ENCODE results near the gene RNF146. TPM values are rescaled to one million over a fixed set of nuclear protein-coding genes. Genes with fewer than 3 reads are reported as not detected.

RNF146 gene
- total and polyA plus RNA-seq, 2 of the 13 experiments (the other 11 are each of a cell fraction or from before 2014, with no cell fraction given): 18.8 to 27.6 TPM

DNA sequence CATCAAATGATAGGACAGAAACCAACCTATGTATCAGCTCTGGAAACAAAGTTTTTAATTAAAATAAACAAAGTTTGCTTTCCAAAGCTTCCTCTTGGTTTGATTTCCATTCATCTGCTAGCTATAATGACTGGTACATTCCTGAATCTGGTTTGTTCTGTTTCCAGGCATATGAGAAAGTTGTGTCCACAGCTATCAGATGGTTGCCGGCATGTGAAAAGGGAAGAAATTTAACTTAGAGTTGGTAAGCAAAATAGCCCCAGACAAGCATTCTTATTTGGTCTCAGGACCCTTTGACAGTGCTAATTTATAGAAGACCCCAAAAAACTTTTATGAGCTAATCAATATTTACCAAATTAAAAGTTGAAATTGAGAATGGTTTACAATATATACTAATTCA, 3.8 kb upstream of the RNF146 start:
- Histone ChIP-seq H3K9me3 (ENCODE audit: low read length) (no peaks in the 10 kb centered on the region), H3K4me3 (replicated peaks in 1 of 3; ENCODE audit: insufficient read depth in 1 of 3, low read depth in 2 of 3, low read length in 3 of 3) (no peak overlapping the region), H3K79me2 (ENCODE audit: insufficient read depth, low read length) (peaks cover 8% of the 10 kb centered on the region), H4K20me1 (ENCODE audit: insufficient read depth, low read length) (no peaks in the 10 kb centered on the region), H3K27me3 (ENCODE audit: control insufficient read depth in 1 of 2, insufficient read depth in 2 of 2, low read length in 2 of 2) (no peaks in the 10 kb centered on the region; a peak in 1 of 5 replicates), H3K4me1 (ENCODE audit: insufficient read depth, low read length) (peaks cover 14% of the 10 kb centered on the region), H3K27ac (ENCODE audit: extremely low read length, insufficient read depth, low read length) (no peak overlapping the region), H3K36me3 (replicated peaks in 1 of 2; ENCODE audit: control insufficient read depth in 1 of 2, insufficient read depth in 2 of 2, low read length in 2 of 2) (no peaks in the 10 kb centered on the region), H2AFZ (ENCODE audit: low read length) (no peak overlapping the region), H3K4me2 (ENCODE audit: low read depth, low read length) (no peak overlapping the region), H3K9ac (ENCODE audit: insufficient read depth, low read depth, low read length) (no peak overlapping the region)
- WGBS (ENCODE audit: low lambda C conversion rate): 97% methylated on average over 1 of the region's 1 CpG
- ChIA-PET POLR2A (interaction anchor here (0.7 kb wide), 1 partner anchor 463 kb away, joined by 3 read pairs; no protein-coding TSS in a partner anchor), CTCF (ENCODE audit: low intra/inter-chr PET ratio, low total read pairs) (no interaction called here)
- DNase-seq (ENCODE audit: low spot score): no peak
- in situ Hi-C loops (cut with HindIII; ENCODE audit: extremely low pct_ligation_motif_present, low pct_unique_long_range_greater_than_20kb): no loop called here
- intact Hi-C loops (cut with micrococcal nuclease; ENCODE audit: unreplicated experiment): no loop called here
- TF ChIP-seq SALL2 (CRISPR knock-in tag; IDR thresholded peaks at IDR 0.05): no peak
- FAIRE-seq: no peak
- BruUV-seq (replicated peaks): no TSS peak
- no peak for ATAC-seq

DNA sequence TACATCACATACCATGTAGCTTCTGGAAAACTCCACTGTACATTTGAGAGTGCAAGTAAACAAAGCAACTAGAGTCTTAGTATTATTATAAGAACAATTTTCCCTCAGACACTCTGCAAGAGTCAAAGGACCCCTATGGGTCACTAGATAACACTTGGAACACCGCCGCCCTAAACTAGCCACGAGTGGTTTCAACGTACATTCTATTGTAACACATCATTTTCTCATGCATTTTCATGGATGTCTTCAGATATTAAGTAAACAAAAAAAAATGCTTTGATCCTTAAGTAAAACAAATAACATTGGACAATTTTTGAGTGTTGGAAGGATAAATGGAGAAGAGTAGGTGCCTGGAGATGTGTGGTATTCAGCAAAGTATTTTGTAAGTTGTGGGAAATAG, 3.2 kb upstream of the RNF146 start:
- FAIRE-seq (no peak), DNase-seq (ENCODE audit: low spot score) (no peak), ATAC-seq (no peak)
- WGBS (ENCODE audit: low lambda C conversion rate): 42% methylated on average over 4 of the region's 4 CpGs
- no peak overlapping the region for H3K27ac ChIP-seq (ENCODE audit: extremely low read length, insufficient read depth, low read length)
- ChIA-PET POLR2A (no interaction called here), CTCF (ENCODE audit: low intra/inter-chr PET ratio, low total read pairs) (no interaction called here)
- no peak overlapping the region for H3K9ac ChIP-seq (ENCODE audit: insufficient read depth, low read depth, low read length)
- no peak overlapping the region for H3K4me2 ChIP-seq (ENCODE audit: low read depth, low read length)
- peaks cover 13% of the 10 kb centered on the region for H3K79me2 ChIP-seq (ENCODE audit: insufficient read depth, low read length)
- in situ Hi-C loops (cut with HindIII; ENCODE audit: extremely low pct_ligation_motif_present, low pct_unique_long_range_greater_than_20kb) (no loop called here), intact Hi-C loops (cut with micrococcal nuclease; ENCODE audit: unreplicated experiment) (no loop called here)
- no peak overlapping the region for H2AFZ ChIP-seq (ENCODE audit: low read length)
- no peaks in the 10 kb centered on the region for H3K36me3 ChIP-seq (replicated peaks in 1 of 2; ENCODE audit: control insufficient read depth in 1 of 2, insufficient read depth in 2 of 2, low read length in 2 of 2)
- no peak overlapping the region for H3K4me3 ChIP-seq (replicated peaks in 1 of 3; ENCODE audit: insufficient read depth in 1 of 3, low read depth in 2 of 3, low read length in 3 of 3)
- H3K4me1 ChIP-seq (ENCODE audit: insufficient read depth, low read length): peaks cover 14% of the 10 kb centered on the region
- peaks cover 3% of the 10 kb centered on the region; the same call in 1 of the 2 replicates for H4K20me1 ChIP-seq (ENCODE audit: insufficient read depth, low read length)
- no peaks in the 10 kb centered on the region; a peak in 1 of 5 replicates for H3K27me3 ChIP-seq (ENCODE audit: control insufficient read depth in 1 of 2, insufficient read depth in 2 of 2, low read length in 2 of 2)
- no TSS peak for BruUV-seq (replicated peaks)
- H3K9me3 ChIP-seq (ENCODE audit: low read length): no peaks in the 10 kb centered on the region
- no peak for TF ChIP-seq NR2C2 (CRISPR knock-in tag; IDR thresholded peaks at IDR 0.05; ENCODE audit: borderline replicate concordance)
- TF ChIP-seq NFRKB (IDR thresholded peaks at IDR 0.05): no peak
- TF ChIP-seq GZF1 (CRISPR knock-in tag; IDR thresholded peaks at IDR 0.05): no peak
- no peak for TF ChIP-seq SNRNP70 (IDR thresholded peaks at IDR 0.05; ENCODE audit: low read depth, low read length)
- TF ChIP-seq PAF1 (CRISPR knock-in tag; IDR thresholded peaks at IDR 0.05): no peak
- TF ChIP-seq TBL1XR1 (IDR thresholded peaks at IDR 0.05; ENCODE audit: borderline replicate concordance, low read length, partially characterized antibody): no peak
- TF ChIP-seq ATF7 (IDR thresholded peaks at IDR 0.05): no peak
- no peak for TF ChIP-seq ATF7 (CRISPR knock-in tag; IDR thresholded peaks at IDR 0.05)
- TF ChIP-seq, protein P1, sequence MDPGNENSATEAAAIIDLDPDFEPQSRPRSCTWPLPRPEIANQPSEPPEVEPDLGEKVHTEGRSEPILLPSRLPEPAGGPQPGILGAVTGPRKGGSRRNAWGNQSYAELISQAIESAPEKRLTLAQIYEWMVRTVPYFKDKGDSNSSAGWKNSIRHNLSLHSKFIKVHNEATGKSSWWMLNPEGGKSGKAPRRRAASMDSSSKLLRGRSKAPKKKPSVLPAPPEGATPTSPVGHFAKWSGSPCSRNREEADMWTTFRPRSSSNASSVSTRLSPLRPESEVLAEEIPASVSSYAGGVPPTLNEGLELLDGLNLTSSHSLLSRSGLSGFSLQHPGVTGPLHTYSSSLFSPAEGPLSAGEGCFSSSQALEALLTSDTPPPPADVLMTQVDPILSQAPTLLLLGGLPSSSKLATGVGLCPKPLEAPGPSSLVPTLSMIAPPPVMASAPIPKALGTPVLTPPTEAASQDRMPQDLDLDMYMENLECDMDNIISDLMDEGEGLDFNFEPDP (CRISPR knock-in tag; conservative IDR thresholded peaks at IDR 0.05): no peak
- TF ChIP-seq, protein P2, sequence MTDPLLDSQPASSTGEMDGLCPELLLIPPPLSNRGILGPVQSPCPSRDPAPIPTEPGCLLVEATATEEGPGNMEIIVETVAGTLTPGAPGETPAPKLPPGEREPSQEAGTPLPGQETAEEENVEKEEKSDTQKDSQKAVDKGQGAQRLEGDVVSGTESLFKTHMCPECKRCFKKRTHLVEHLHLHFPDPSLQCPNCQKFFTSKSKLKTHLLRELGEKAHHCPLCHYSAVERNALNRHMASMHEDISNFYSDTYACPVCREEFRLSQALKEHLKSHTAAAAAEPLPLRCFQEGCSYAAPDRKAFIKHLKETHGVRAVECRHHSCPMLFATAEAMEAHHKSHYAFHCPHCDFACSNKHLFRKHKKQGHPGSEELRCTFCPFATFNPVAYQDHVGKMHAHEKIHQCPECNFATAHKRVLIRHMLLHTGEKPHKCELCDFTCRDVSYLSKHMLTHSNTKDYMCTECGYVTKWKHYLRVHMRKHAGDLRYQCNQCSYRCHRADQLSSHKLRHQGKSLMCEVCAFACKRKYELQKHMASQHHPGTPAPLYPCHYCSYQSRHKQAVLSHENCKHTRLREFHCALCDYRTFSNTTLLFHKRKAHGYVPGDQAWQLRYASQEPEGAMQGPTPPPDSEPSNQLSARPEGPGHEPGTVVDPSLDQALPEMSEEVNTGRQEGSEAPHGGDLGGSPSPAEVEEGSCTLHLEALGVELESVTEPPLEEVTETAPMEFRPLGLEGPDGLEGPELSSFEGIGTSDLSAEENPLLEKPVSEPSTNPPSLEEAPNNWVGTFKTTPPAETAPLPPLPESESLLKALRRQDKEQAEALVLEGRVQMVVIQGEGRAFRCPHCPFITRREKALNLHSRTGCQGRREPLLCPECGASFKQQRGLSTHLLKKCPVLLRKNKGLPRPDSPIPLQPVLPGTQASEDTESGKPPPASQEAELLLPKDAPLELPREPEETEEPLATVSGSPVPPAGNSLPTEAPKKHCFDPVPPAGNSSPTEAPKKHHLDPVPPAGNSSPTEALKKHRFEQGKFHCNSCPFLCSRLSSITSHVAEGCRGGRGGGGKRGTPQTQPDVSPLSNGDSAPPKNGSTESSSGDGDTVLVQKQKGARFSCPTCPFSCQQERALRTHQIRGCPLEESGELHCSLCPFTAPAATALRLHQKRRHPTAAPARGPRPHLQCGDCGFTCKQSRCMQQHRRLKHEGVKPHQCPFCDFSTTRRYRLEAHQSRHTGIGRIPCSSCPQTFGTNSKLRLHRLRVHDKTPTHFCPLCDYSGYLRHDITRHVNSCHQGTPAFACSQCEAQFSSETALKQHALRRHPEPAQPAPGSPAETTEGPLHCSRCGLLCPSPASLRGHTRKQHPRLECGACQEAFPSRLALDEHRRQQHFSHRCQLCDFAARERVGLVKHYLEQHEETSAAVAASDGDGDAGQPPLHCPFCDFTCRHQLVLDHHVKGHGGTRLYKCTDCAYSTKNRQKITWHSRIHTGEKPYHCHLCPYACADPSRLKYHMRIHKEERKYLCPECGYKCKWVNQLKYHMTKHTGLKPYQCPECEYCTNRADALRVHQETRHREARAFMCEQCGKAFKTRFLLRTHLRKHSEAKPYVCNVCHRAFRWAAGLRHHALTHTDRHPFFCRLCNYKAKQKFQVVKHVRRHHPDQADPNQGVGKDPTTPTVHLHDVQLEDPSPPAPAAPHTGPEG (CRISPR knock-in tag; IDR thresholded peaks at IDR 0.05): no peak
- no peak for TF ChIP-seq ERF (CRISPR knock-in tag; IDR thresholded peaks at IDR 0.05)
